GM20000 (cell line): Measurements from ENCODE around the gene PALLD.

Experiments used
- DNase-seq: peaks from one replicate; pipeline ENCODE4 v3.0.0; 2012; ENCODE audit warnings: low spot score
- CTCF ChIP-seq: IDR thresholded peaks from 2 replicates; pipeline ENCODE4 v1.5.1; 2012; ENCODE audit warnings: mild to moderate bottlenecking, control low read depth; ENCODE audit errors: extremely low read depth, missing control alignments

Gene PALLD

DNA sequence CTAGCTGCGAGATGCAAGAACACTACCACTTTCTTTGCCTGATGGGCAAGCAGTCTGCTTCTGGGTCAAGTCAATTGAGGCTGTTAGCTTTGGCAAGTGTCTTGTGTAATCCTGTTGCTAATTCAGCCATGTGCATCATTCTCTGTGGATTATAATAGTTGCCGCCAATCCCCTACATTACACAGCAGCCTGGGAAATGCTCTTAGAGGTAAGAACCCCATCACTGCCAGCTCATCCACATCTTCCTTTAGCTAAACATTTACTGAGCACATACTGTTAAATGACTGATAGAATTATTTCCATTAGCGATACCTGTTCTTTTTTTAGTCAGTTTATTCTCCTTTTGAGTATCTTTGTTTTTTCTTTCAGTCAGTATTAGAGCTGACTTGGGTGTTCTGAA lies 397.0 kb downstream of the PALLD start:
- no peak for DNase-seq
- TF ChIP-seq CTCF: no peak

- DNase-seq: no peak
- no peak for TF ChIP-seq CTCF
Observed at GRCh38 chr4:168900080-168900479, 403.2 kb downstream of the PALLD start.

DNA sequence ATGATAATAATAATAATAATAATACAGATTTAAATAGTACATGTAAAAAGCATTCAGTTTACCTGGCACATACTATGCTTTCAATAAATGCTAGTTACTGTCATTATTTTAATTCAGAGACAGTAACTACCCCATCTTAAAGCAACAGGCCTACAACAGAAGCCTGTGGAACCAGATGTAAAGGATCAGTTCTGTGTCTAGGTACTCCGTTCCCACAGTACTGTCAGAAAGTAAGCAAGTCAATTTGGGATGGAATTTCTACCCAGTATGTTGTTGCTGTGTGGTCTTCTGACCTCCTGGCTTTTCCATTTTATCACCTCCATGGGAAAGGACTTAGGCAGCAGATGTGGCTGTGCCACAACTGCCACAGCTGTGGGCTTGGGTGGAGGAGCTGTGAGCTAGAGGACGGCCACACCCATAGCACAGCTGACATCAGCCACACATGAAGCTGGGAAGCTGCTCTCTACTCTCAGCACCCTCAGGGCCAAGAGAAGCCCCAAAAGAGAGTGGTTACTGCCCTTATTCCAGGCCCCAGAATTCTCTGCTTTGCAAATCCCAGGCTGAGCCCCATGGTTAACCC lies 410.4 kb downstream of the PALLD start:
- DNase-seq: no peak
- no peak for TF ChIP-seq CTCF

DNA sequence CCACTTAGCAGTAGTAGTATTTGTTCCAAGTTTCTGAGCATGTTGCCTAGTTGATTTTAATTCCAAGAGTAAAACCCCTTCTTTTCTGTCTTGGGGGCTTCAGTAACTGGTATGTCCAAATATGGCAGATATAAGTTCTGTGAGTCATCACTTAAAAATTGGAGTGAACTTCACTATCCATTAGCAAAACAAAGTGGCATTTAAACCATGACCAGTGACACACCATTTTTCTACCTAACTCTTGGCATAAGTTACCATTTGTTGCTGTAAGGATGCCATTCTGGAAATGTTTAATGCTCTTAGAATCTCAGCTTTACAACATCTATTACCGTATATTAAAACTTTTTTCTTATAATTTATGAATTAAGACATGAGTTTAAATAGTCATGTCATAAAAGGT lies 411.2 kb downstream of the PALLD start:
- DNase-seq: no peak
- no peak for TF ChIP-seq CTCF

- no peak for TF ChIP-seq CTCF
- DNase-seq: no peak
Observed at GRCh38 chr4:168908851-168909273, 412.0 kb downstream of the PALLD start.

DNA sequence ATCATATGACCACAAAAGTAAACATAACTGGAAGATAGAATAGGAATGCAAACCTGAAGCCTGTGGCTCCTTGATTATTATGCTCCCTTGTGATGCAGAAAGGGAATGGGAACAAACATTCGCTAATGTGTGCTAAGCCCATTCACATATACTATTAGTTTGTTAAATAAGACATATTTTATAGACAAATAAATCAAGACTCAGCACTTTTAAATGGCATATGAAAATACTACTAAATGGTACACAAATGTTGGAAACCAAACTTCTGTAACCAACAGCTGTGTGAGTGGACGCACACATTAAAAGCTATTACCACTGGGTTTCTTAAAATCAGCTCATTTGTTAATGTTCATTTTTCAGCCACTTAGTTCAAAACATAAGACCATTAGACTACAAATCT lies 417.2 kb downstream of the PALLD start:
- DNase-seq: no peak
- no peak for TF ChIP-seq CTCF

GRCh38 chr4:168917138-168917779 lies 420.4 kb downstream of the PALLD start:
- peak; percentile 35 for DNase-seq
- no peak for TF ChIP-seq CTCF
